NOMO-1 (cell line): Measurements from ENCODE around the gene REXO5.
"Not testable (repeated sequence)": the region's sequence is repeated elsewhere in the genome, so short reads cannot be mapped to it uniquely, and the experiment has no call there.

Source experiments
- DNase-seq, 2 experiments: peaks; one replicate each; lab custom pipeline; 2025; ENCODE audit not compliant: unreplicated experiment in 2 of 2; lab: John Stamatoyannopoulos, UW

Gene REXO5, protein sequence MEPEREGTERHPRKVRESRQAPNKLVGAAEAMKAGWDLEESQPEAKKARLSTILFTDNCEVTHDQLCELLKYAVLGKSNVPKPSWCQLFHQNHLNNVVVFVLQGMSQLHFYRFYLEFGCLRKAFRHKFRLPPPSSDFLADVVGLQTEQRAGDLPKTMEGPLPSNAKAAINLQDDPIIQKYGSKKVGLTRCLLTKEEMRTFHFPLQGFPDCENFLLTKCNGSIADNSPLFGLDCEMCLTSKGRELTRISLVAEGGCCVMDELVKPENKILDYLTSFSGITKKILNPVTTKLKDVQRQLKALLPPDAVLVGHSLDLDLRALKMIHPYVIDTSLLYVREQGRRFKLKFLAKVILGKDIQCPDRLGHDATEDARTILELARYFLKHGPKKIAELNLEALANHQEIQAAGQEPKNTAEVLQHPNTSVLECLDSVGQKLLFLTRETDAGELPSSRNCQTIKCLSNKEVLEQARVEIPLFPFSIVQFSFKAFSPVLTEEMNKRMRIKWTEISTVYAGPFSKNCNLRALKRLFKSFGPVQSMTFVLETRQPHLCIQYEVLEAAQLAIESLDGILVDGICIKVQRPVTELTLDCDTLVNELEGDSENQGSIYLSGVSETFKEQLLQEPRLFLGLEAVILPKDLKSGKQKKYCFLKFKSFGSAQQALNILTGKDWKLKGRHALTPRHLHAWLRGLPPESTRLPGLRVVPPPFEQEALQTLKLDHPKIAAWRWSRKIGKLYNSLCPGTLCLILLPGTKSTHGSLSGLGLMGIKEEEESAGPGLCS

GRCh38 chr16:20806168-20807050 is at the start of gene REXO5, which contains the start of gene ERI2:
Gene REXO5, plus strand, starts transcription at chr16:20806527. Its CDS starts 427 bp downstream, at chr16:20806954.
Gene ERI2, minus strand, starts transcription at chr16:20806472. Its CDS starts 42 bp downstream, at chr16:20806430.
- DNase-seq = peak; percentile 85 to 89

GRCh38 chr16:20760346-20760745 is 46.0 kb upstream of the REXO5 start:
- DNase-seq = no peak

GRCh38 chr16:20761175-20761574 is 45.2 kb upstream of the REXO5 start:
- no peak for DNase-seq

DNA sequence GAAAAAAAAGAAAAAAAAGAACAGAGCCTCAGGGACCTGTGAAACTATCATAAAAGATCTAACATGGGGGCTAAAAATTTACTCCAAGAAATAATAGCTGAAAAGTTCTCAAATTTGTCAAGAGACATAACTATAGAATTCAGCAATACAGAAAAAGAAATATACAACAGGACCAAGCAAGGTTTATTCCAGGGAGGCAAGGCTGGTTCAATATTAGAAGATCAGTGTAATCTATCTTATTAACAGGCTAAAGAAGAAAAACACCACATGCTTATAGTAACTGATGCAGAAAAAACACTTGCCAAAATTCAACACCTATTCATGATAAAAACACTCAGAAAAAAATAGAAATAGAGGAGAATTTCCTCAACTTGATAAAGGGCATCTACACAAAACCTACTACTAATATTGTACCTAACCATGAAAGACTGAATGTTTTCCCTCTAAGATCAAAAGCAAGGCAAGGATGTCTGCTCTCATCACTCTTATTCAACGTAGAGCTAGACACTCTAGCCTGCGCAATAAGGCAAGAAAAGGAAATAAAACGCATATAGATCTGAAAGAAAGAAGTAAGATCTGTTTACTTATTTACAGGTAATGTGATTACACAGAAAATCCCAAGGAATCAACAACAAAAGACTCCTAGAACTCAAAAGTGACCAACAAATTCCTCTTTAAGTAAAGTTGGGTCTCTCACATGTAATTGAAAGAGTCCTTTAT is 43.8 kb upstream of the REXO5 start:
- DNase-seq = no peak

DNA sequence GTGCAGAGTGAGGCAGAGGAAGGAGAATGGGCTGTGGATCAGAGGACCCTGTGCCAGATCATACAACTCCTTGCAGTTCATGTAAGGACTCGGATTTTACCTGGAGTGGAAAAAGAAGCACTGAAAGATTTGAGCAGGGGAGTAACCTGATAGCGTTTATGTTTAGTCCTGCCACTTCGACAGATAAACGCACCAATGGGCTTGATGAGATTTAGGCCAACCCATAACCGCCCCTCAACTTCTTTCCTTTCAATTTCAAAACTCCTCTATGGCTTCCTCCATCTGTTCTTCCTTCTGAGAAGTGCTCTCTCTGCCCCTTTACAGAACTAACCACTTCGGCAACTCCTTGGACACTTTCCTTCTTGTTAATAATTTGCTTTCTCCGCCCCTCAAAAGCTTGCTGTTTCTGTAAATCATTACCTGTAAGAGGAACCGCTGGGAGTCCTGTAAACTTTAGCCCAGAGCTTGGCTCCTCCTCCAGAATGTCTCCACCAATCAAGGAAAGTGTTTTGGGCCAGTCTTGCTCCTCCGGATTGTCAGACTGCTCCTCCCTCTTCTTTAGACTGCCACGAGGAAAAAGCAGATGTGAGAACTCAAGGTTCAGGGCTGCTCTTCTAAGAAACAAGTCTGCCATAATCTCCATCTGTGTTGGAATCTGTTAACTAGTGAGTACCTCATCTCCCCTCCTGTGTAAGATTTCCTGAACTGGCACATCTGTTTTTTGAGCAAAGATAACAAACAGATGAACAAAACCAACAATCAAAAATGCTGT is 42.7 kb upstream of the REXO5 start, which contains the start of gene ACSM3:
Gene ACSM3 (plus strand): TSS at position 554 of the 772 bp plus-strand sequence. CDS start 6,021 bp downstream, outside the sequence.
- peak; percentile 88 to 97 for DNase-seq

- not testable (repeated sequence) for DNase-seq
Measured at GRCh38 chr16:20764448-20764847, 41.9 kb upstream of the REXO5 start.

- DNase-seq = no peak
Measured at GRCh38 chr16:20765732-20766131, 40.6 kb upstream of the REXO5 start.

GRCh38 chr16:20766294-20766693 is 40.0 kb upstream of the REXO5 start:
- DNase-seq = no peak

DNA sequence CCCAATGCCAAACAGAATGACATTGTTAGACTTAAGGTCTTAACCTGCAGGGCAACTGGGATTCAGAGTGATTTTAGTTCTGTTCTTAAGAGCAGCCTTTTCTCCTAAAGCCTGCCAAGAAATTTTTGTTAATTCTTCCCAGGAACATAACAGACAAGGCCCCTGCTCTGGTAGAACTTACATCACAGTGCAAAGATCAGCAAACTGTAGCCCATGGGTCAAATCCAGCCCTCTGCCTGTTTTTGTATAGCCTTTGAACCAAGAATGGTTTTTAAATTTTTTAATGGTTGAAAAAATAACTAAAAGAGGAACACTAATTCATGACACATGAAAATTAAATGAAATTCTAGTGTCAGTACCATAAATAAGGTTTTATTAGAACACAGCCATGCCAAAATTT is 38.8 kb upstream of the REXO5 start:
- no peak for DNase-seq

DNA sequence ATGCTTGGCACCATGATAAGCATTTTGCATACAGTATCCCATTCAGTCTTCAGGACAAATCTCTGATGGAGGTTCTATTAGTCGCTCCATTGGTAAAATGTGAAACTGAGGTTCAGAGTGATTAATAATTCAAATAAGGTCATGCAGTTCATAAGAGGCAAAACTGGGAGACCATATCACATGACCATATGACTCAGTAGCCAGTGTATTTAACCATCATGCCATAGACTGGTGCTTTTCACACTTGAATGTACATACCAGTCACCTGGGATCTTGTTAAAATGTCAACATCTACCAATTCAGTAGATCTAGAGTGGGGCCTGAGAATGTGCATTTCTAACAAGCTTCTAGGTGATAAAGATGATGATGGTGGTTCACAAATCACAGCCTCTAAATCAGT is 38.2 kb upstream of the REXO5 start:
- no peak for DNase-seq

DNA sequence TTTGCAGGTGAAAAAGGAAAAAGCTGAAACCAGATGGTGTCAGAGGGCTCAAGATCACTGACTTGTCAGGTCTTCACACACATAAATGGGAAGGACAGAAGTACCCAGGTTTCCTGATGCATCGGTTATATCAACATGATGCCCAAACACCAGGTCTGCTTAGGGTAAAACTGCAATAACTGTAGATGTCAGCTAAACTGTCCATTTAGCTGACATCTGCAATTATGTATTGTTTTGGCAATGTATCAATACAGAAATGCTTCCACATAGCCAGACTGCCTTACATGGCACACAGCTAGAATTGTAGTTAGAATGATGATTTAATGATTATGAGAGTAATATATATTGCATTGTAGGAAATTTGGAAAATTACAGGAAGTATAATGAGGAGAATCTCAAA is 37.5 kb upstream of the REXO5 start:
- DNase-seq = no peak

DNA sequence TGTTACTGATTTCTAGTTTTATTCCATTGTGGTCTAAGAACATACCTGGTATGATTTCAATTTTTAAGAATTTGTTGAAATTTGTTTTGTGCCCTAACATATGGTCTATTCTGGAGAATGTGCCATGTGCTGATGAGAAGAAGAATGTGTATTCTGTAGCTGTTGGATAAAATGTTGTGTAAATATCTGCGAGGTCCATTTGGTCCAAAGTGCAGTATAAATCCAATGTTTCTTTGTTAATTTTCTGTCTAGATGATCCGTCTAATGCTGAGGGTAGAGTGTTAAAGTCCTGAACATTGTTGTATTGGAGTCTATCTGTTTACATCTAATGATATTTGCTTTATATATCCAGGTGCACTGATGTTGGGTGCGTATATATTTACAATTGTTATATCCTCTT is 32.6 kb upstream of the REXO5 start:
- no peak for DNase-seq

DNA sequence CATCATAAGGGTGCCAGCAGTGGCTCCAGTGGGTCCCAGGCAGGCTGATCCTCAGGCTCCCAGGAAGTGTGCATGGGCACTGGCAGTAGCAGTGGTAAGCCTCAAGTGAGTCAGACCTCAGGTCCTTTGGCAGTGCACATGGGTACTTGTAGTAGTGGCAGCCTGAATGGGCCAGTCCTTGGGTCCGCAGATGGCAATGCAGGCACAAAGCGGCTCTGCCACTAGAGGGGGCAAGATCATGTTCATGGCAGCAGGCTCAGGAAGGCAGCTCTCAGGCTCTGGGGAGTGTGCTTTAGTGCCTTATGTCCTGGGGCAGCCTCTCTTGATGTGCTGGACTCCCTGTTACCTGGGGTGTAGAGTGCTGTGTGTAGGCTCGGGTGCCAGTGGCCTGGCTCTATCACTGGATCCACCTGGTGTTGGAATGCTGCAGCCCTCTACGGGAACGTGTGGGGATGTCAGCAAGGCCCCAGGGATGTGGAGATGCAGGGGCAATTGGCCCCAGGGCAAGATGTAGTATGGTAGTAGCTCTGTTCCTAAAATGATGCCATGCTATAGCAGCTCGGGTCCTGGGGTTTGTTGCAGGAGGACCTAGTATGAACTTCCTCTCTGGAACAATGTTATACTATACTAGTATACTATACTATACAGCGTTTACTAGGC is 31.5 kb upstream of the REXO5 start:
- peak; percentile 3 to 20 for DNase-seq

DNA sequence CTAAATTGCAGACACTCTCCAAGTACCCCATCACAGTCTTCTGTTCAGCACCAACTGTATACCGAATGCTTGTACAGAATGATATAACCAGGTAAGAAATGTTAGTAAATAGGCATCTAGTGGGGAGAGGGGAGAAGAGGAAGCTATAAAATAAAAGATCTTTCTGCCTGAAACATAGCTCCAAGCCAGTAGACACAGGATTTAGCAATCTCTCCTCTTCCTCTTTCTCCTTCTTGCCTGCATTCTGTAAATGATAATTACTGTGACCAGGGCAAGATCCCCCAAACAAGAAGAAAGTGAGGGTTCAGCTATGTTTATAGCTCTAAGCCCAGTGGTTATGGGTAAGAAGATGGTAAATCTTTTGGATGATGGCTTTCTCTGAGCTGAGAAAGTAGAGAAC is 24.6 kb upstream of the REXO5 start:
- DNase-seq = peak; percentile 70 to 89

GRCh38 chr16:20782470-20782869 is 23.9 kb upstream of the REXO5 start:
- no peak for DNase-seq

DNA sequence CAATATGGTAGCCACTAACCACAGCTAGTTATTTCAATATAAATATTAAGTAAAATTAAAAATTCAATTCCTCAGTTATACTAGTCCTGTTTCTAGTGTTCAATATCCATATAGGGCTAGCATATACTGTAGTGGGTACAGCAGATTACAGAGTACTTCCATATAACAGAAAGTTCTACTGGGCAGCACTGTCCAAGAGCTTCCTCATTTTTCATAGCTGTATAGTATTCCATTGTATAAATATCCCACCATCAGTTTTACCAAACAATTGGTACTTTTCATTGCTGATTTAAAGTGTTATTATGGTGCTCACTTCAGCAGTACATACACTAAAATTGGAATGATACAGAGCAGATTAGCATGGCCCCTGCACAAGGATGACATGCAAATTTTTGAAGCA is 22.1 kb upstream of the REXO5 start:
- DNase-seq = no peak

DNA sequence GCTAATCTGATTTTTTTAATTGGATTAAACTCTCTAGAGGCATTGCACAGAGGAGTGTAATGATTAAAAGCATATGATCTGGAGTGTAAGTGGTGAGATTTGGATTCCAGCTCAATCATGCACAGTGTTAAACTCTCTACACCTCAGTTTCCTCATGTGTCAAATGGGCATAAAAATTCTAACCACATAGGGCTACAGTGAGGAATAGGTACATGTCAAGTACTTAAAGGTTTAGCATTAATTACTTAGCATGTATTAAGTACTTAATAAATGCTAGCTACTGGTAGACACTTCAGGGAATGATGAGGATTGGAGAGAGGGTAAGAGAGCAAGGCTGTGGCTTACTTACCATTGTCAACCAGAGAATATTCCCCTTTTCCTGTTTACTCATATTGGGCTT is 17.2 kb upstream of the REXO5 start:
- DNase-seq = no peak

DNA sequence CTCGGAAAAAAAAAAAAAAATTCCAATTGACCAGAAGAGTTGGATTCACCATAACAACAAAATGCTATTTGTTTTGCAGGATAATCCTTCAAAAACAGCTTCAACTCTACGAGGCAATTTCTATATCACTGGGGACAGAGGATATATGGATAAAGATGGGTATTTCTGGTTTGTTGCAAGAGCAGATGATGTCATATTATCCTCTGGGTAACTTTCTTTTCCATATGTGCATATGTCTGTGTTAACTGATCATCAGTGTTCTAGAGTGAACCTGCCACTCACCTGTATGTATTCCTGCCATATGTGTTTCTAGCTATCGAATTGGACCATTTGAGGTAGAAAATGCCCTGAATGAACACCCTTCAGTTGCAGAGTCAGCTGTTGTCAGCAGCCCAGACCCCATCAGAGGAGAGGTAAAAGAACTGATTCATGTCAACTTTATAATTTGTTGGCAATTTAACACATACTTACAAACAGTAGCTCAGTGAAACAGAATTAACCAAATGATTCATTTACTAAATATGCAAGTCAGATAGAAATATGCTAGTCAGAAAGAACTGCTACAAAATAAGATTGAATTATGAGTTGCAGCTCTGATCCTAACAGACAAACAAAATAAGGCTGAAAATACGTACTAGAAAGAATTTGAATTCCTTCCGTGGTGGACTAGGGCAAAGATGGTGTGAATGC is 14.3 kb upstream of the REXO5 start:
- DNase-seq = no peak
